Measurements from ENCODE around the gene MPHOSPH6.

MPHOSPH6 gene

GRCh38 chr16:82190386-82190785, 20.4 kb upstream of the MPHOSPH6 start:
- H3K4me2 ChIP-seq (ENCODE audit: low read depth, low read length): no peak overlapping the region
- no peak overlapping the region for H3K27ac ChIP-seq (ENCODE audit: low read length)
- no peak overlapping the region for H3K4me3 ChIP-seq (ENCODE audit: low read length)
- H3K27me3 ChIP-seq (replicated peaks; ENCODE audit: insufficient read depth, low read length): no peaks in the 10 kb centered on the region
- TF ChIP-seq, protein P1, sequence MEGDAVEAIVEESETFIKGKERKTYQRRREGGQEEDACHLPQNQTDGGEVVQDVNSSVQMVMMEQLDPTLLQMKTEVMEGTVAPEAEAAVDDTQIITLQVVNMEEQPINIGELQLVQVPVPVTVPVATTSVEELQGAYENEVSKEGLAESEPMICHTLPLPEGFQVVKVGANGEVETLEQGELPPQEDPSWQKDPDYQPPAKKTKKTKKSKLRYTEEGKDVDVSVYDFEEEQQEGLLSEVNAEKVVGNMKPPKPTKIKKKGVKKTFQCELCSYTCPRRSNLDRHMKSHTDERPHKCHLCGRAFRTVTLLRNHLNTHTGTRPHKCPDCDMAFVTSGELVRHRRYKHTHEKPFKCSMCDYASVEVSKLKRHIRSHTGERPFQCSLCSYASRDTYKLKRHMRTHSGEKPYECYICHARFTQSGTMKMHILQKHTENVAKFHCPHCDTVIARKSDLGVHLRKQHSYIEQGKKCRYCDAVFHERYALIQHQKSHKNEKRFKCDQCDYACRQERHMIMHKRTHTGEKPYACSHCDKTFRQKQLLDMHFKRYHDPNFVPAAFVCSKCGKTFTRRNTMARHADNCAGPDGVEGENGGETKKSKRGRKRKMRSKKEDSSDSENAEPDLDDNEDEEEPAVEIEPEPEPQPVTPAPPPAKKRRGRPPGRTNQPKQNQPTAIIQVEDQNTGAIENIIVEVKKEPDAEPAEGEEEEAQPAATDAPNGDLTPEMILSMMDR (IDR thresholded peaks at IDR 0.05; ENCODE audit: low read length): no peak
- TF ChIP-seq EZH2phosphoT487 (IDR thresholded peaks at IDR 0.05; ENCODE audit: low read length): no peak
- TF ChIP-seq EZH2 (optimal IDR thresholded peaks at IDR 0.05; ENCODE audit: low read depth, low read length): no peak
- H3F3A ChIP-seq (ENCODE audit: insufficient read depth, low read length): 0 out of 2 replicates have a peak, but pooled peaks cover 3% of the 10 kb centered on the region
- no peaks in the 10 kb centered on the region for H3K9me2 ChIP-seq (replicated peaks; ENCODE audit: insufficient read depth, low read length)
- H3K79me2 ChIP-seq (ENCODE audit: low read length): no peaks in the 10 kb centered on the region
- no peaks in the 10 kb centered on the region for H3K4me1 ChIP-seq (ENCODE audit: low read length)
- H3K9me3 ChIP-seq (replicated peaks; ENCODE audit: insufficient read depth, low read length): no peaks in the 10 kb centered on the region
- no peak for DNase-seq
- H4K20me1 ChIP-seq (ENCODE audit: insufficient read depth, low read length): no peaks in the 10 kb centered on the region
- no peak overlapping the region for H3K9ac ChIP-seq (ENCODE audit: low read length)
- no peaks in the 10 kb centered on the region for H3K36me3 ChIP-seq (replicated peaks; ENCODE audit: insufficient read depth, low read length)
- H2AFZ ChIP-seq (ENCODE audit: low read length): no peak overlapping the region

DNA sequence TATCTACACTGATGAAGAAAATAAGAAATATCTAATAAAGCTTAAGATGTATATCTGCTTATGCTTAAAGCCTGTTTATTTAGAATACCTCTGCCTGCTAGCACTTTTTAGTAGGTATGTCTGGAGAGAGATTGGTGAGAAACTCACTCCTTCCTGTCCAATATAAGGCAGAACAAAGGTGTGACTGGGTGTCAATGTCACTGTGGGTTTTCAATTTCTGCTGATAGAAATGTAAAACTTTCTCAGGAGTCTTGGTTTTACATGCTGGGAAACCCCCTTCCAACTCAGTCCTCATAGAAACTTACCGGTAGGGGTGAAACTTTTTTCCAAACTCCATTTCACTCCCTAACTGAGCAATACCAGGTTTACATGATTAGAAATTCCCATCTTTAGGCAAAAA, 17.8 kb upstream of the MPHOSPH6 start:
- TF ChIP-seq EZH2 (optimal IDR thresholded peaks at IDR 0.05; ENCODE audit: low read depth, low read length) (no peak), EZH2phosphoT487 (IDR thresholded peaks at IDR 0.05; ENCODE audit: low read length) (no peak)
- TF ChIP-seq, protein P1 (IDR thresholded peaks at IDR 0.05; ENCODE audit: low read length): no peak
- Histone ChIP-seq H3K9me2 (replicated peaks; ENCODE audit: insufficient read depth, low read length) (no peaks in the 10 kb centered on the region), H3K79me2 (ENCODE audit: low read length) (no peaks in the 10 kb centered on the region), H4K20me1 (ENCODE audit: insufficient read depth, low read length) (no peaks in the 10 kb centered on the region), H3K9ac (ENCODE audit: low read length) (no peak overlapping the region), H3K36me3 (replicated peaks; ENCODE audit: insufficient read depth, low read length) (no peaks in the 10 kb centered on the region), H3K4me1 (ENCODE audit: low read length) (no peaks in the 10 kb centered on the region), H2AFZ (ENCODE audit: low read length) (no peak overlapping the region), H3K4me2 (ENCODE audit: low read depth, low read length) (no peak overlapping the region), H3K27ac (ENCODE audit: low read length) (no peak overlapping the region), H3K27me3 (replicated peaks; ENCODE audit: insufficient read depth, low read length) (no peaks in the 10 kb centered on the region), H3K4me3 (ENCODE audit: low read length) (no peak overlapping the region), H3K9me3 (replicated peaks; ENCODE audit: insufficient read depth, low read length) (no peaks in the 10 kb centered on the region), H3F3A (ENCODE audit: insufficient read depth, low read length) (0 out of 2 replicates have a peak, but pooled peaks cover 3% of the 10 kb centered on the region)
- DNase-seq: peak; percentile 37

DNA sequence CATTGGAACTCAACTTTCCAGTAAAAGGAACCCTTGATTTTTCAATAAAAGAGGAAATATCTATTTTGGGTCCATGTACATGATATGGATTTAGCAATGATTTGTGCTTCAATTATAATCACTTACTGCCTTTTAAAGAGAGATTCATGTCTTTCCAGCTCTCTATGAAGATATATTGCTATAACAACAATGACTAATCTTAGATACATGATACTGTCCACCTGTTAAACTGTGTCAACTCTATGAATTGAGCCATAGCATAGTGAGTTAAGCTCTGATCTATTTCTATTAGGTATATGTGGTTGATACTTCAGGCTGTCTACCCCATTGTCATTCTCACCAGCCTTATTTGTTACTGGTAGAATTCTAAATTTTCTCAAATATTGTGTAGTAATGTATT, 15.0 kb upstream of the MPHOSPH6 start:
- no peak overlapping the region for H3K9ac ChIP-seq (ENCODE audit: low read length)
- no peaks in the 10 kb centered on the region for H3K27me3 ChIP-seq (replicated peaks; ENCODE audit: insufficient read depth, low read length)
- no peaks in the 10 kb centered on the region for H3K4me1 ChIP-seq (ENCODE audit: low read length)
- no peaks in the 10 kb centered on the region for H3K36me3 ChIP-seq (replicated peaks; ENCODE audit: insufficient read depth, low read length)
- no peak overlapping the region for H3K27ac ChIP-seq (ENCODE audit: low read length)
- no peaks in the 10 kb centered on the region for H3K9me2 ChIP-seq (replicated peaks; ENCODE audit: insufficient read depth, low read length)
- no peak for DNase-seq
- 0 out of 2 replicates have a peak, but pooled peaks cover 3% of the 10 kb centered on the region for H3F3A ChIP-seq (ENCODE audit: insufficient read depth, low read length)
- H3K4me3 ChIP-seq (ENCODE audit: low read length): no peak overlapping the region
- H2AFZ ChIP-seq (ENCODE audit: low read length): no peak overlapping the region
- H3K79me2 ChIP-seq (ENCODE audit: low read length): no peaks in the 10 kb centered on the region
- no peak overlapping the region for H3K4me2 ChIP-seq (ENCODE audit: low read depth, low read length)
- no peaks in the 10 kb centered on the region for H3K9me3 ChIP-seq (replicated peaks; ENCODE audit: insufficient read depth, low read length)
- H4K20me1 ChIP-seq (ENCODE audit: insufficient read depth, low read length): no peaks in the 10 kb centered on the region
- TF ChIP-seq EZH2 (optimal IDR thresholded peaks at IDR 0.05; ENCODE audit: low read depth, low read length) (no peak), EZH2phosphoT487 (IDR thresholded peaks at IDR 0.05; ENCODE audit: low read length) (no peak)
- TF ChIP-seq, protein P1 (IDR thresholded peaks at IDR 0.05; ENCODE audit: low read length): no peak

Measured in MM.1S (cell line).